BLaER1 treated with 17β-estradiol and CSF1 and Interleukin-3, amounts not matched to agents 10 nM and 100 nM (cell line): Measurements from ENCODE around the gene KIFAP3.

Experiments used
- H3K27ac ChIP-seq, 11 experiments: shearing (Covaris generic); formaldehyde crosslinking; 2 replicates each; pipeline ENCODE4 v1.8.1; 2022
- H3K27me3 ChIP-seq, 11 experiments: shearing (Covaris generic); formaldehyde crosslinking; 2 replicates each; pipeline ENCODE4 v1.8.1; 2022
- H3K36me3 ChIP-seq, 11 experiments: shearing (Covaris generic); formaldehyde crosslinking; 2 replicates each; pipeline ENCODE4 v1.8.1; 2022
- H3K4me1 ChIP-seq, 10 experiments: shearing (Covaris generic); formaldehyde crosslinking; 2 replicates each; pipeline ENCODE4 v1.8.1; 2022
- H3K4me2 ChIP-seq, 11 experiments: shearing (Covaris generic); formaldehyde crosslinking; 2 replicates each; pipeline ENCODE4 v1.8.1; 2022
- H3K4me3 ChIP-seq, 10 experiments: shearing (Covaris generic); formaldehyde crosslinking; 2 replicates each; pipeline ENCODE4 v1.8.1; 2022
- H3K9ac ChIP-seq, 11 experiments: shearing (Covaris generic); formaldehyde crosslinking; 2 replicates each; pipeline ENCODE4 v1.8.1; 2022
- H3K9me3 ChIP-seq, 11 experiments: shearing (Covaris generic); formaldehyde crosslinking; replicated peaks in 1 of 11; 2 replicates each; pipeline ENCODE4 v1.8.1; 2022
- H4K20me1 ChIP-seq, 11 experiments: shearing (Covaris generic); formaldehyde crosslinking; 2 replicates each; pipeline ENCODE4 v1.8.1; 2022
- Cebpa-rat ChIP-seq, 11 experiments: shearing (Covaris generic); IDR thresholded peaks; 2 replicates each; pipeline ENCODE4 v1.8.1; 2022

KIFAP3 gene

DNA sequence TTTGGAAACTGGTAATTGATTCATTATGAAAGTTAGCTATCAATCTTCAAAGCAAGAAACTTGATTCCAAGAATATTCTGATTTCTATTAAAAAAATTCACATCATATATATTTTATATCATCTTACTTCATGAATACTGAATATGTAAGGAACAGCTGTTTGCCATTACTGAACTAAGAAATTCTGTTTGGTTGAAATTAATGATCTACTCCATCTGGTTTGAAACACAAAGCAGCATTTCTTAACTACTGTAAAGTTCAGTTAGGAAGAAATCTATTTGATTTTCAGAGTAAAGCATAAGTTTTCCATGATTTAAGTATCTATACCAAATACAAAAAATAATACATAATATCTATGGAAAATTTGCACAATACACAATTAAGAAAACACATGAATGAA is 114.8 kb downstream of the KIFAP3 start:
- H3K4me1 ChIP-seq = no peaks in the 10 kb centered on the region
- no peaks in the 10 kb centered on the region for H4K20me1 ChIP-seq
- no peaks in the 10 kb centered on the region for H3K9me3 ChIP-seq
- no peaks in the 10 kb centered on the region for H3K27me3 ChIP-seq
- TF ChIP-seq Cebpa-rat (IDR thresholded peaks at IDR 0.05) = no peak
- no peak overlapping the region for H3K4me2 ChIP-seq
- H3K36me3 ChIP-seq = no peaks in the 10 kb centered on the region
- H3K27ac ChIP-seq = no peak overlapping the region
- no peak overlapping the region for H3K9ac ChIP-seq
- no peak overlapping the region for H3K4me3 ChIP-seq

DNA sequence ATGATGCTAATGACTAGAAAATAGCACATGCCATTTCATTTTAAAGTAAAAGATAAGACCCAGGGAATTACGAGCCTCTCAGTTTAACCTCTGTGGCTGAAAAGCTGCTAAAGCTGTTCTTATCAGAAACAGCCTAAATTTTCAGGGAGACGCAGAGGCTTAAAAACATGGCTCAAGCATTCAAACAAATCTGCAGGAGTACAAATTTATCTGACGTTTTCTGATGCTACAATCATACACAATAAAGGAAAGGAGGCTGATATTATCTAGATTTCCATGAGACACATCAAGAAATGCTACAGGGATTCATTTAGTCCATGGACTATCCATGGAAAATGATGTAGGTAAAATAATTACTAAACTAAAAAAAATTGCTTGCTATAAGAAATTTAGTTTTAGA is 115.5 kb downstream of the KIFAP3 start:
- no peaks in the 10 kb centered on the region for H3K4me1 ChIP-seq
- no peak for TF ChIP-seq Cebpa-rat (IDR thresholded peaks at IDR 0.05)
- H3K27me3 ChIP-seq = no peaks in the 10 kb centered on the region
- no peaks in the 10 kb centered on the region for H3K9me3 ChIP-seq
- no peak overlapping the region for H3K27ac ChIP-seq
- H3K9ac ChIP-seq = no peak overlapping the region
- no peak overlapping the region for H3K4me3 ChIP-seq
- H3K4me2 ChIP-seq = no peak overlapping the region
- H4K20me1 ChIP-seq = no peaks in the 10 kb centered on the region
- peaks cover 0 to under 1% (median 0%) of the 10 kb centered on the region in 11 experiments; a peak in 1 of 22 replicates for H3K36me3 ChIP-seq

DNA sequence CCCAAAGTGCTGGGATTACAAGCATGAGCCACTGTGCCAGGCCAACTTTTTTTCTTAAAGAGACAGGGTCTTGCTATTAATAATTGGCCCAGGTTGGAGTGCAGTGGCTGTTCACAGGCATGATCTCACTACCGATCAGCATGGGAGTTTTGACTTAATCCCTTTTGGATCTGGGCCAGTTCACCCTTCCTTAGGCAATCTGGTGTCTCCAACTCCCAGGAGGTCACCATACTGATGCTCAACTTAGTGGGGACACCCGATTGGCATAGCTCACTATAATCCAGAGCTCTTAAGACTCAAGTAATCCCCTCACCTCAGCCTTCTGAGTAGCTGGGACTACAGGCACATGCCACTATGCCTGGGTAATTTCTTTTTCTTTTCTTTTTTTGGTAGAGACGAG is 116.6 kb downstream of the KIFAP3 start:
- Histone ChIP-seq H3K27ac (no peak overlapping the region), H3K36me3 (peaks cover 0 to 5% (median 0%) of the 10 kb centered on the region in 11 experiments; a peak in 3 of 22 replicates), H3K27me3 (no peaks in the 10 kb centered on the region), H4K20me1 (no peaks in the 10 kb centered on the region), H3K9me3 (no peaks in the 10 kb centered on the region), H3K4me2 (no peak overlapping the region), H3K4me1 (no peaks in the 10 kb centered on the region), H3K9ac (no peak overlapping the region), H3K4me3 (no peak overlapping the region)
- no peak for TF ChIP-seq Cebpa-rat (IDR thresholded peaks at IDR 0.05)

DNA sequence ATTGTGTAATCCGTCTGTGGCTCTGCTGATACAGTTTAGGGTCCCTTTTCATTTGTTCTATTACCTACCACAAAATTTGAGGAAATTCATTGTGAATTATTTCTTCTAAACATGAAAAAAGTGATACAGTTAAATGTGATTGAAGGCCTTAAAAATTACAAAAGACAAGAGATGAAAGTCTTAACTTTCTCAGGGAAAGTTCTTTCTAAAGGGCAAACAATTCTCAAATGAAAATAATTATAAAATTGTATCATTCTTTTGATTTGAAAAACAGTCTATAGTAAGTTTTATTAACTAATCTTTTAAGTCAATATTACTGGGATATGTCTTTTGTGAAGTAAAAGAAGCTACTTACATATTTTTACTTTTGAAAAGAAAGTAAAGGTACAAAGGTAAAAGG is 123.4 kb downstream of the KIFAP3 start:
- Histone ChIP-seq H3K9me3 (no peaks in the 10 kb centered on the region), H3K4me3 (no peak overlapping the region), H3K27ac (no peak overlapping the region), H3K4me2 (no peak overlapping the region), H3K4me1 (no peaks in the 10 kb centered on the region), H3K9ac (no peak overlapping the region), H4K20me1 (no peaks in the 10 kb centered on the region), H3K36me3 (peaks cover 0 to 5% (median 0%) of the 10 kb centered on the region in 11 experiments; a peak in 3 of 22 replicates), H3K27me3 (no peaks in the 10 kb centered on the region)
- no peak for TF ChIP-seq Cebpa-rat (IDR thresholded peaks at IDR 0.05)

DNA sequence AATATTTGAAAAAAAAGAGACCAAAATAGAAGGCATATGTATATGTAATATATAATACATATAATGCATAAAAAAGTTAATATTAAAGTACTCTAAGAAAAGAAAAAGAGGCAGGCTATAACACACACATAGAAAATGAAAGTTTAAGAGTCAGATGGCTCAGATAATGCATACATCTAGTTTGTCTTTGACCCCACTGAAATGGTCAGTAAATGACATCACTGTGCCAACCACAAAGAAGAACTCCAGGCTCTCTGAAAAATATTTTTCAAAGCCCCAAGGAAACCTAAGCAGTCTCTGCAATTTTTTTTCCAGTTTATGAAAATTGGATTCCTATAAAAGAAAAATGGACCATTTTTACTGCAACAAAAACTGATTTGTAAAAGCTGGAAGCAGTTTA is 125.4 kb downstream of the KIFAP3 start:
- no peak overlapping the region for H3K4me3 ChIP-seq
- no peaks in the 10 kb centered on the region for H3K27me3 ChIP-seq
- TF ChIP-seq Cebpa-rat (IDR thresholded peaks at IDR 0.05) = no peak
- no peaks in the 10 kb centered on the region for H3K9me3 ChIP-seq
- H3K27ac ChIP-seq = no peak overlapping the region
- H3K4me1 ChIP-seq = no peaks in the 10 kb centered on the region
- no peak overlapping the region for H3K4me2 ChIP-seq
- peaks cover 0 to 11% (median 0%) of the 10 kb centered on the region in 11 experiments; a peak in 6 of 22 replicates for H3K36me3 ChIP-seq
- H3K9ac ChIP-seq = no peak overlapping the region
- no peaks in the 10 kb centered on the region for H4K20me1 ChIP-seq

DNA sequence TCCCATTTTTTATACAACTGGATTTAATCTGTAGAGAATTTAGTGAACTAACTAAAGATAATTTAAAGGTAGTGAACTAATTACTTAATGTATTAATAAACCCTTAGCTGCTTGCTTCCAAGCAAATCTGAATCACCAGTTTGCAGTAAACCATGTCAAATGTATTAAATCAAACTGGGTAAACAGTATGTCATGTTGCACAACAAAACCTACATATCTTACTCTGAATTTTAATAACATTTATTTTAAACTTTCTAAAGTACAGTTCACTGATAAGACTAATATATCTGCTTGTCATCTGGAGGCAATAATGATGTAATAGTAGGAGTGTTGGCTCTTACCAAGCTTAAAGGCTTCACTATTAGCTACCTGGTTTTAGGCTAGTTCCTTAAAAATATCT is 128.3 kb downstream of the KIFAP3 start:
- H3K4me1 ChIP-seq = no peaks in the 10 kb centered on the region
- no peak overlapping the region for H3K9ac ChIP-seq
- no peak overlapping the region for H3K27ac ChIP-seq
- H3K36me3 ChIP-seq = peaks cover 0 to 10% (median 0%) of the 10 kb centered on the region in 11 experiments; a peak in 4 of 22 replicates
- TF ChIP-seq Cebpa-rat (IDR thresholded peaks at IDR 0.05) = no peak
- H3K4me3 ChIP-seq = no peak overlapping the region
- H3K4me2 ChIP-seq = no peak overlapping the region
- H4K20me1 ChIP-seq = no peaks in the 10 kb centered on the region
- H3K27me3 ChIP-seq = no peaks in the 10 kb centered on the region
- H3K9me3 ChIP-seq = no peaks in the 10 kb centered on the region

DNA sequence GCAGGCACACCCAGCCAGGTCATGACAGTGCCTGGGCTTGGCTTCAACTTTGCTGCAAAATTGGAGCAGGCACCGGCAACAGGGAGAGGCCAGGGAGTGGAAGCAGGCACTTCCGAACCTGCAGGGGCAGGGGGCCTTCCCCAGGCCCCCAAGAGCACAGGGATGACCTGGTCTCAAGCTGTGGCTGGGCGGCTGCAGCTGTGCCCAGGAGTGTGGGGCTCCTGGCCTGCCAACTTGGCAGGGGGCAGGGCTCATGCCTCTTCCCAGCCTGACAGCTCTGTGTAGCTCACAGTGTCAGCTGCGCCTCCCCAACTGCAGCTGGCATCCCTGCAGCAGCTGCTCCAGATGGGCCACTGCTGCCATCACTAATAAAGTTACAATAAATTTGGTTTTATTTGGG is 129.3 kb downstream of the KIFAP3 start:
- H3K4me2 ChIP-seq = no peak overlapping the region
- no peaks in the 10 kb centered on the region for H3K4me1 ChIP-seq
- no peaks in the 10 kb centered on the region for H3K27me3 ChIP-seq
- no peak for TF ChIP-seq Cebpa-rat (IDR thresholded peaks at IDR 0.05)
- no peak overlapping the region for H3K4me3 ChIP-seq
- H3K9me3 ChIP-seq = no peaks in the 10 kb centered on the region
- peaks cover 0 to 10% (median 0%) of the 10 kb centered on the region in 11 experiments; a peak in 4 of 22 replicates for H3K36me3 ChIP-seq
- no peaks in the 10 kb centered on the region for H4K20me1 ChIP-seq
- no peak overlapping the region for H3K9ac ChIP-seq
- no peak overlapping the region for H3K27ac ChIP-seq

DNA sequence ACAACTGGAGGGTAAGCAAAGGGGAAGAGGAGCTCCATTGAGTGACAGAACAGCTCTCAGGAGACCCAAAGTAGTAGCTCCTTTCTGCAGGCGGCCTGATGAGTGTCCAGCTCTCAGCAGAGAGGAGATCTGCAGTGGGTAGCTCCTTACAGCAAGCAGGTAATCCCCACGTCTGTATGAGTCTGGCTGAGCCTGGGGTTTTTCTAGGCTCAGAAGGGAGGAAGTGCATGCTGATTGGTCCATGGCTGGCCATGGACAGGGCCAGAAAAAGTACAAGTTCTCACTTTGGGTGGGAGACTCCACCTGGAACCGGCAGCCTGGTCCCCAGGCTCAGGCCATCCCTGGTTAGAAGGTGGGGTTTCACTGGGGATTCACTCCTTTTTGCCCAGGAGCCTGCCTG is 129.9 kb downstream of the KIFAP3 start:
- Histone ChIP-seq H3K9me3 (no peaks in the 10 kb centered on the region), H3K9ac (no peak overlapping the region), H3K36me3 (peaks cover 0 to 10% (median 0%) of the 10 kb centered on the region in 11 experiments; a peak in 4 of 22 replicates), H3K4me1 (0 out of 20 replicates have a peak, but pooled peaks cover 0 to 3% (median 0%) of the 10 kb centered on the region in 10 experiments), H3K27me3 (no peaks in the 10 kb centered on the region), H3K4me2 (no peak overlapping the region), H4K20me1 (no peaks in the 10 kb centered on the region), H3K4me3 (no peak overlapping the region), H3K27ac (no peak overlapping the region)
- TF ChIP-seq Cebpa-rat (IDR thresholded peaks at IDR 0.05) = no peak

DNA sequence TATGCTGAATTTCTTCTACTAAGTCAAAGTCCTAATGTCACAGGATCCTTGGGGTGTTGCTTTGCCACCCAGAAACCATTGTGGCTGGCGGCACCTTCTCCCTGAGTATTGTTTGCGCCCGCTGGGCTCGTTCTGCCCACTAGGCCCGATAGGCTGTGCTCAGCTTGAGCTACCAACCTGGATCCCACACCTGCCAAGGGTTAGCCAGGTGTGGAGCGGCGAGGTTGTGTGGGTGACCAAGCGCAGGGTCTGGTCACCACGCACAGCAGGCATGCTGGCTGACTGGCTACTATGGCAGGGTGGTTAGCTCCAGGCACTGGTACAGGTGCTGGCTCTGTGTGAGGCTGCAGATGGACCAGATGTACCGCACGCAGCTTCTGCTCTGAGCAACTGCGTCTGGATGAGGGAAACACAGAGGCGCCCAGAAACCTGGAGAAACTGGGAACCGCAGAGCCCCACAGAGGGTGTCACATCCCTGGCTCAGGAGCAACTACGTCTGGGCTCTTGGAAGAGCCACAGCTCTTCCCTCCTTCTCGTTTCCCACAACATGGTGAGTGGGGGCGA is 130.4 kb downstream of the KIFAP3 start:
- Histone ChIP-seq H3K27ac (no peak overlapping the region), H3K36me3 (peaks cover 0 to 10% (median 0%) of the 10 kb centered on the region in 11 experiments; a peak in 4 of 22 replicates), H3K9ac (no peak overlapping the region), H4K20me1 (no peaks in the 10 kb centered on the region), H3K9me3 (no peaks in the 10 kb centered on the region), H3K4me3 (no peak overlapping the region), H3K4me1 (0 out of 20 replicates have a peak, but pooled peaks cover 0 to 5% (median 0%) of the 10 kb centered on the region in 10 experiments), H3K27me3 (no peaks in the 10 kb centered on the region), H3K4me2 (no peak overlapping the region)
- no peak for TF ChIP-seq Cebpa-rat (IDR thresholded peaks at IDR 0.05)
